Lower leg skin (tissue), 4 donors: ENCODE measurements around the gene COPS7A. TPM values are rescaled to one million over a fixed set of nuclear protein-coding genes. Genes with fewer than 3 reads are reported as not detected.

Source experiments
- DNase-seq, 2 donors: peaks; one replicate each; pipeline ENCODE4 v3.0.0-alpha.2; 2019; ENCODE audit warnings: low spot score in 2 of 2
- H3K4me3 ChIP-seq: fragments of 200-600 bp; sonication (generic); 2 replicates; pipeline ENCODE4 v1.5.1; 2017; ENCODE audit warnings: mild to moderate bottlenecking, low read depth; ENCODE audit not compliant: poor library complexity, severe bottlenecking
- POLR2A ChIP-seq, 2 donors: fragments of 450-650 bp; IDR thresholded peaks; one replicate each; pipeline ENCODE4 v1.6.1; 2016 to 2017; ENCODE audit warnings: antibody characterized with exemption in 2 of 2, mild to moderate bottlenecking in 1 of 2, moderate library complexity in 1 of 2
- WGBS, 2 donors: methylation state at CpG; one replicate each; pipeline ENCODE4 v1.1.5; 2018; 5-methylcytosine and 5-hydroxymethylcytosine counted together
- intact Hi-C: fragments of 100-400 bp; cut with DNase I; formaldehyde crosslinking; loops from one replicate; pipeline ENCODE4 v1.15.0; 2023; ENCODE audit warnings: low total_unique reads
- total RNA-seq, 4 donors: library from RNA; depleted of rRNA; stranded (reverse); fragments of >200 nt; gene quantifications; one replicate each; pipeline ENCODE4 v1.1.0, GENCODE V29; 2016
- TF ChIP-seq, protein P1 (sequence below), 3 donors: fragments of 450-650 bp; IDR thresholded peaks; one replicate each; pipeline ENCODE4 v1.5.1; 2016; ENCODE audit warnings: antibody characterized with exemption in 3 of 3, mild to moderate bottlenecking in 3 of 3, moderate library complexity in 2 of 3

The COPS7A gene
- total RNA-seq, 4 donors from 2014 or later, result 46.3 to 64.6 (median 56.6) TPM

DNA sequence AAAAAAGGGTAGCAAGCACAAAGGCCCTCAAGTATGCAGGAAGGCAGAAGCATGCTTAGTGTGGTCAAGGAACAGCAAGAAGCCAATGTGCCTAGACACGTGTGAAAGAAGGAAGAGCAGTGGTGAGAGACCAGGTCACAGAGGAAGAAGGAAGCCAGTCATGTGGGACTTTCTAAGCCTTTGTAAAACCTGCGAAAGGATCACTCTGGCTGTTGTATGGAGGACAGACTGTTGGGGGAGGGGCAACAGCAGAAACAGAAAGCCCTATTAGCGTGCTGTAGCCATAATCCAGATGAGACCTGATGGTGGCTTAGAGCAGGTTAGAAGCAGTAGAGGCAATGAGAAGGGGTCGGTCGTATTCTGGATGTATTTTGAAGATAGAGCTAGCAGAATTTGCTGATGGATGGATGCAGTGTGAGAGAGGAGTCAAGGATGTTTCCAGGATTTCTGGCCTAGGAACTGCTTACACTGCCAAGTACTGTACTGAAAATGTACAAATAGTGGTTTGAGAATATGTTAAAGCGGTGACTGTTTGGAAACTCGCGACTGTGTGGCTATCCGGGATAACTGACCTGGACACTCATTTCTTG lies 34.8 kb downstream of the COPS7A start:
- 88% methylated on average over 9 of the region's 9 CpGs for WGBS, 2 donors
- intact Hi-C loops, result no loop called here
- TF ChIP-seq, protein P1, sequence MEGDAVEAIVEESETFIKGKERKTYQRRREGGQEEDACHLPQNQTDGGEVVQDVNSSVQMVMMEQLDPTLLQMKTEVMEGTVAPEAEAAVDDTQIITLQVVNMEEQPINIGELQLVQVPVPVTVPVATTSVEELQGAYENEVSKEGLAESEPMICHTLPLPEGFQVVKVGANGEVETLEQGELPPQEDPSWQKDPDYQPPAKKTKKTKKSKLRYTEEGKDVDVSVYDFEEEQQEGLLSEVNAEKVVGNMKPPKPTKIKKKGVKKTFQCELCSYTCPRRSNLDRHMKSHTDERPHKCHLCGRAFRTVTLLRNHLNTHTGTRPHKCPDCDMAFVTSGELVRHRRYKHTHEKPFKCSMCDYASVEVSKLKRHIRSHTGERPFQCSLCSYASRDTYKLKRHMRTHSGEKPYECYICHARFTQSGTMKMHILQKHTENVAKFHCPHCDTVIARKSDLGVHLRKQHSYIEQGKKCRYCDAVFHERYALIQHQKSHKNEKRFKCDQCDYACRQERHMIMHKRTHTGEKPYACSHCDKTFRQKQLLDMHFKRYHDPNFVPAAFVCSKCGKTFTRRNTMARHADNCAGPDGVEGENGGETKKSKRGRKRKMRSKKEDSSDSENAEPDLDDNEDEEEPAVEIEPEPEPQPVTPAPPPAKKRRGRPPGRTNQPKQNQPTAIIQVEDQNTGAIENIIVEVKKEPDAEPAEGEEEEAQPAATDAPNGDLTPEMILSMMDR (IDR thresholded peaks at IDR 0.05), result no peak
- TF ChIP-seq POLR2A (IDR thresholded peaks at IDR 0.05), result no peak
- no peak for DNase-seq
- H3K4me3 ChIP-seq, result no peak overlapping the region

DNA sequence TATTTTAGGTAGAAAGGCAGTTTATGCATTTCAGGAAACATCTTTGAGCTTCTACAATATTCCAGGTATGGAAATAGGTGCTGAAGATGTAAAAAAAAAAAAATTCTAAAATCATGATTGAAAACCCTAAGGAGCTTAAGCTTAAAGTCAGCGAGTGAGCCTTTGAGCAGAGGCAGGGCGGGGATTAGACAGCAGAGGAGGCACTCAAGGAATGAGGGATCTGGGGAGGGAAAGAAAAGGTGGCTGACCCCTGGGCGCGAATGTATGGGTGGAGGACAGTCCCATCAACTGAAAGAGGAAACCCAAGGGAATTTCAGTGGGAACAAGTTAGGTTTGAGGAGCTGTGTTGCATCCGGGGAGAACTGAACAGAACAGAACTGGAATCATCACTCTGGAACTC lies 35.9 kb downstream of the COPS7A start:
- WGBS, 2 donors, result 87 to 92% methylated on average over 5 of the region's 5 CpGs
- no peak overlapping the region for H3K4me3 ChIP-seq
- no peak for DNase-seq
- TF ChIP-seq POLR2A (IDR thresholded peaks at IDR 0.05), result no peak
- TF ChIP-seq, protein P1 (IDR thresholded peaks at IDR 0.05), result no peak
- intact Hi-C loops, result no loop called here

DNA sequence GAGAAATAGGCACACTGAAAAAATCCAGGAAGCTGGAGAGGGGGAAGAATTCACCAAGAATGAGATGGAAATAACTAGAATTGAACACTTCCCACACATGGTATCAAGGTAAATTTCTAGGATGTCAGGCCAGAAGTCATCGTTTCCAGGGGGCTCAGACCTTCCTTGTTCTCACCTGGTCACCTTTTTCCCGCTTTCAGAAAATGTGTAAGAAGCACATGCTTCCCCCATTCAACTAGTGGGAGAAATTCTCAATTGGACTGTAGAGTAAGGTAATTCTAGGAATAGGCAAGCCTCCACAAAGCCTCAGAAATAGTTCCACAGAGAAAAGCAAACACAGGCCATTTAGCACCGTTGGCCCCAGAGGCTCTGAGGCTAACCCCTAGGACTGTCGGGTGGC lies 39.5 kb downstream of the COPS7A start:
- intact Hi-C loops, result no loop called here
- H3K4me3 ChIP-seq, result no peak overlapping the region
- DNase-seq, result no peak
- WGBS, 2 donors, result 50 to 58% methylated on average over 4 of the region's 4 CpGs
- TF ChIP-seq, protein P1 (IDR thresholded peaks at IDR 0.05), result no peak
- TF ChIP-seq POLR2A (IDR thresholded peaks at IDR 0.05), result no peak

DNA sequence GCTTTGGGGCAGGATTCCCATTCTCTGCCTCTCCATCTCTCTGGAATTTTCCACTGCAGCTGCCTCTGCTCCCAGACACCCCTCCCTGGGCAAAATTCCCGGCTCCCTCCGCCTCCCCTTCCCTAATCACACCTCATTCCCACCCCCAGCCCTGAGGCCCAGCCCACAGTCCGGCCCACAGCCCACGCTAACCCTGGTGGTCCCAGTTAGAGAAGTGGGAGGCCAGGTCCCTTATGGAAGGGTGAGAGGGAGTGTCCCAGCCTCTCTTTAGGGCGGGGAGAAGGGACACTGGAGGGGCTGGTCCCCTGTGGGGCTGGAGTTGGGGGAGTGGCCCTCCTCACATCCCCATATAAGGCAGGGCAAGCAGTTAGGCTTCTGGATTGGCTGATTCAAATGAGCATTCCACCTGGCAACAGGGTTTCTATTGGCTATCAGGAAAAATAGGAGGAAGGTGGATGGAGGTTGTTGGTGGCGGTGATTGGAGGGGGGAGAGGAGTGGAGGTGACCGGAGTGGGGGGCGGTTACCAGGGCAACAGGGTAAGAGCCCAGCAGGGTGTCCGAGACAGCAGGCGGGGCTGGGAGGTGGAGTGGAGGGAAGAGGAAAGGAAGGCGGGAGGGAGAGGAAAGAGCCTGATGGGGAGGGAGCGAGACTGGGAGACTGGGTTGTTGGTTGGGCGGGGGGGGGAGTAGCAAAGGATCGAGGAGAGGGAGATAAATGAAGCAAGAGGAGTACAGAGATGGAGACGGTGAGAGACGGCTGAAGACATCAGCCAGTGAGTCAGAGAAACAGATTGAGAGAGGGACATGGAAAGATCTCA lies 40.4 kb downstream of the COPS7A start:
- DNase-seq, result peak; percentile 93 to 97
- TF ChIP-seq, protein P1 (IDR thresholded peaks at IDR 0.05), result no peak
- peak in 1 of 2 donors; percentile 17 for TF ChIP-seq POLR2A (IDR thresholded peaks at IDR 0.05)
- no peak overlapping the region for H3K4me3 ChIP-seq
- intact Hi-C loops, result no loop called here
- WGBS, 2 donors, result 0 to 1% methylated on average over 16 of the region's 16 CpGs

DNA sequence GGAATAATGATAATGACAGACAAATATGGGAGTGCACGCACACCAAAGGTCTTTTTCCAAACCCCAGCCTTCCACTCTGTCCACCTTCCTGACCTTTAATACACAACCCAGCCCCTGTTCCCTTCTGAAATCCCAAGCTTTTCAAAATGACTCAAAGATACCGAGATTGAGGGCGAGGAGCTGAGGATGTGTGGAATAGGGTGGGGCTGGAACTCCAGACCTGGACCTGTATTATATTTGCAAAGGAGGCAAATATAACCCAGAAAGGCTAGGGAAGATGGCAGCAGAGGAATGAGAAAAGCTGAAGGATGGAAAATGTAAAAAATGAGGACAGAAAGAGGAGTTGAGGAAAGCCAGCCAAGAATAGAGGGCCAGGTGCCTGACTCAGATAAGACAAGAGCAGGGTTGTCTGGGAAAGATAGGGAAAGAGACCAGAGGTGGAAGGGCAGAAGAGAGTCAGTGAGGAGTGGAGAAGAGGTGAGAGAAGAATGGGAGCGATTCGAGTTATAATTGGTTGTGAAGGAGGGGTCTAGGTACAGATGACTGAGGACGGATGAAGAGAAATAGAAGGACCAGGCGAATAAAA lies 41.3 kb downstream of the COPS7A start:
- no peak for DNase-seq
- H3K4me3 ChIP-seq, result no peak overlapping the region
- 20 to 24% methylated on average over 7 of the region's 7 CpGs for WGBS, 2 donors
- TF ChIP-seq POLR2A (IDR thresholded peaks at IDR 0.05), result no peak
- TF ChIP-seq, protein P1 (IDR thresholded peaks at IDR 0.05), result no peak
- intact Hi-C loops, result no loop called here
